Measurements from ENCODE around the gene RNF4. TPM values are rescaled to one million over a fixed set of nuclear protein-coding genes. Genes with fewer than 3 reads are reported as not detected.
"Not testable (repeated sequence)": the region's sequence is repeated elsewhere in the genome, so short reads cannot be mapped to it uniquely, and the experiment has no call there.

Gene RNF4
- total and polyA plus RNA-seq, 10 donors, result 22.0 to 82.5 (median 63.1) TPM

DNA sequence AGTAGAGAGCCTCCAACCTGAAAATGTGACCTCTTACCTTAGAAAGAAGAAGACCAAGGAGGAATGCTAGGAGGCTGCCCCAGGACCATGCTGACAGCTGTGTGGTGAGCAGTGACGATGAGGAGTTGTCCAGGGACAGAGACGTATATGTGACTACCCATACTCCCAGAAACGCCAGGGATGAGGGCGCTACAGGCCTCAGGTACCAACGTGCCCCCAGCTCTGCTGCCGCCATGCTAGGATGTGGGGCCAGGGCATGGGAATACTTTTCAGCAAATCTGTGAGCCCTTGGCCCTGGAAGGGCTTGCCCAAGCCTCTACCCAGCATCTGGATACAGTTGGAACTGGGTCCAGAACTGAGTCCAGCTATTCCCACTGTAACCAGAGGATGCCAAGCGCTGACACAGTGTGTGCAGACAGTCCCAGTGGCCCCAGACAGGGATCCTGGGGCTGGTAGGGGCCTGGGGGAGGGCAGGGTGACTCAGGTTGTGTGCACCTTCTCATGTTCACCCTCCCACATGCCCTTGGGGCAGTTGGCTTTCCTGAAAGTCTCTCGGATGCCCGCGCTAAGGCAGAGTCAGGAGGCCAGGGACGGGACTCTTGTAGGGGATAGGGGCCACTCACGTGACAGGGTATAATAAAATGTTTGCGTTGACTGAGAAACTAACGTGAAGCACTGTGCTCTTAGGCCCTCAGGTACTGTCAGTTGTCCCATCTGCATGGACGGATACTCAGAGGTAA is 43.7 kb downstream of the RNF4 start:
- no peak for DNase-seq
- peak overlapping the region in 5 of 8 donors; percentile 4 to 72 (median 52) for H3K27ac ChIP-seq
- no peaks in the 10 kb centered on the region for H3K27me3 ChIP-seq (replicated peaks in 1 of 7)
- TF ChIP-seq POLR2A (IDR thresholded peaks at IDR 0.05) (no peak), POLR2AphosphoS5 (IDR thresholded peaks at IDR 0.05) (peak in 1 of 3 donors; percentile 26)
- TF ChIP-seq, protein P1, sequence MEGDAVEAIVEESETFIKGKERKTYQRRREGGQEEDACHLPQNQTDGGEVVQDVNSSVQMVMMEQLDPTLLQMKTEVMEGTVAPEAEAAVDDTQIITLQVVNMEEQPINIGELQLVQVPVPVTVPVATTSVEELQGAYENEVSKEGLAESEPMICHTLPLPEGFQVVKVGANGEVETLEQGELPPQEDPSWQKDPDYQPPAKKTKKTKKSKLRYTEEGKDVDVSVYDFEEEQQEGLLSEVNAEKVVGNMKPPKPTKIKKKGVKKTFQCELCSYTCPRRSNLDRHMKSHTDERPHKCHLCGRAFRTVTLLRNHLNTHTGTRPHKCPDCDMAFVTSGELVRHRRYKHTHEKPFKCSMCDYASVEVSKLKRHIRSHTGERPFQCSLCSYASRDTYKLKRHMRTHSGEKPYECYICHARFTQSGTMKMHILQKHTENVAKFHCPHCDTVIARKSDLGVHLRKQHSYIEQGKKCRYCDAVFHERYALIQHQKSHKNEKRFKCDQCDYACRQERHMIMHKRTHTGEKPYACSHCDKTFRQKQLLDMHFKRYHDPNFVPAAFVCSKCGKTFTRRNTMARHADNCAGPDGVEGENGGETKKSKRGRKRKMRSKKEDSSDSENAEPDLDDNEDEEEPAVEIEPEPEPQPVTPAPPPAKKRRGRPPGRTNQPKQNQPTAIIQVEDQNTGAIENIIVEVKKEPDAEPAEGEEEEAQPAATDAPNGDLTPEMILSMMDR (IDR thresholded peaks at IDR 0.05 in 8 of 11, conservative IDR thresholded peaks at IDR 0.05 in 3 of 11), result no peak
- peaks cover 0 to 23% (median 3%) of the 10 kb centered on the region in 6 donors for H3K4me1 ChIP-seq
- 92 to 95% (median 94%) methylated on average over 15 of the region's 15 CpGs for WGBS, 5 donors
- H3K9me3 ChIP-seq, result no peaks in the 10 kb centered on the region
- H3K36me3 ChIP-seq, result peaks cover 4 to 97% (median 74%) of the 10 kb centered on the region in 6 donors
- no peak overlapping the region for H3K4me3 ChIP-seq
- intact Hi-C loops (cut with DNase I; ENCODE audit: low total_unique reads), result no loop called here

DNA sequence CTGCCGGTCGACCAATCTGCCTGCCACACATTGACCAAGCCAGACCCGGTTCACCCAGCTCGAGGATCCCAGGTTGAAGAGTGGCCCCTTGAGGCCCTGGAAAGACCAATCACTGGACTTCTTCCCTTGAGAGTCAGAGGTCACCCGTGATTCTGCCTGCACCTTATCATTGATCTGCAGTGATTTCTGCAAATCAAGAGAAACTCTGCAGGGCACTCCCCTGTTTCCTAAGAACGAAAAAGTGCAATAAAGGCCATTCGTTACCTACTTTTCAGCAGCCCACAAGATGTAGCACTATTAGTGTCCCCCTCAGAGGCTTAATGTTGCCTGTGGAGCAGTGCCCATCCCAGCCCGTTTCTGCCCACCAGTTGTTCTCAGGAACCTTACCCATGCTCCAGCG is 45.3 kb downstream of the RNF4 start:
- WGBS, 5 donors, result 81 to 98% (median 90%) methylated on average over 9 of the region's 9 CpGs
- H3K9me3 ChIP-seq; DNase-seq; intact Hi-C loops (cut with DNase I; ENCODE audit: low total_unique reads); H3K27me3 ChIP-seq (replicated peaks in 1 of 7); H3K4me3 ChIP-seq; H3K27ac ChIP-seq: not testable (repeated sequence)
- H3K36me3 ChIP-seq, result peaks cover 4 to 94% (median 63%) of the 10 kb centered on the region in 6 donors
- H3K4me1 ChIP-seq, result peaks cover 0 to 23% (median 3%) of the 10 kb centered on the region in 6 donors

DNA sequence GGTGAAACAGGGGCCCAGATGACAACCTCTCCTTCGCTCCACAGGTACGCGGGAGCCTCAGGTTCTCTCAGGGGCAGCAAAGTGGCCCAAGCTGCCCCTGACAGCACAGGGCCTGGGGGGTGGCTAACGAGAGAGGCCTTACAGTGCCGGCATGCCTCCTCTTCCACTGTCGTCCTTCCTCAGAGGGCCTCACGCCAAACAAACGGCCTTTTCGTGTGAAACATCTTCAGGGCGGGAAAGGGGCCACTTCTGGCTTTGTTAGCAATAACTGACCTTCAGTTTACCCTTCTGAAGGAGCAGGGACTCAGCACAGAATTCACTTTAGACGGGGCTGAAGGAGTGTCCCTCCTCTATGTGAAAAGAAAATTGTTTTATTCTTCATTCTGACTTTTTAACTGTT is 46.0 kb downstream of the RNF4 start:
- H3K9me3 ChIP-seq; H3K4me3 ChIP-seq; DNase-seq; H3K27me3 ChIP-seq (replicated peaks in 1 of 7); intact Hi-C loops (cut with DNase I; ENCODE audit: low total_unique reads); H3K27ac ChIP-seq: not testable (repeated sequence)
- Histone ChIP-seq H3K36me3 (peaks cover 4 to 94% (median 56%) of the 10 kb centered on the region in 6 donors), H3K4me1 (peaks cover 0 to 21% (median 3%) of the 10 kb centered on the region in 6 donors)
- WGBS, 5 donors, result 87 to 93% (median 90%) methylated on average over 11 of the region's 11 CpGs

DNA sequence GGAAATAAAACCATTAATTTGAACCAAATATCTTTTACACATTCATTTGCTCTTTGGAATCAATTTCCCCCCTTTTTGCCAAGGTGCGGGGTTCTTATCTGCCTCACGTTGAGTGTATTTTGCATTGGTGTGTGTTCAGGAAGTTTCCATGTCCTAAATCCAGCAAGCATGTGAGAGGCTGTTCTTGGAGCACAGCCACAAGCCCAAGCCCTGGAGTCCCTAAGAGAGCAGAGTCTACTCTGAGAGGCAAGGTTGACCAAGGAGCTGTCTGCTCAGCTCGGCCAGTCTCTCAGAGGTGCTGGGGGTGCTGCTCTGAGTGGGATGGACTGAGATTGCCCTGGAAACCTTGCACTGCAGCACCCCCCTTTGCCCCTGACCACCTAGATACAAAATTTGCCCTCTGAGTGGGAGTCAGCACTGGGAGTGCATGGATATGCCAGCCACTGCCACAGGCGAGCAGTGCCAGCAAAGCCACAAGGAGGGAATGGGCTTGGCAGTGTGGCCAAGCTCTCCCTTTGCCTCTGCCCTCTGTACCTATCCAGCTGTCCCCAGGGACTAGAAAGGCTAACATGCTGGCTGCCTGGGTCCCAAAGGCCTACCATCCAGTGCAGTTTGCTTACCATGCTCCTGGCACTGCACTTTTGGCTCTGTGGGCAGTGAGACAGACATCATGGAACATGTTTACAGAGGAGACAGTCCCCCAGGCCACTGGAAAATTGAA is 47.1 kb downstream of the RNF4 start:
- H3K9me3 ChIP-seq, result no peaks in the 10 kb centered on the region
- H3K27me3 ChIP-seq (replicated peaks in 1 of 7), result no peaks in the 10 kb centered on the region
- no peak for DNase-seq
- intact Hi-C loops (cut with DNase I; ENCODE audit: low total_unique reads), result no loop called here
- TF ChIP-seq, protein P1 (IDR thresholded peaks at IDR 0.05 in 8 of 11, conservative IDR thresholded peaks at IDR 0.05 in 3 of 11), result no peak
- TF ChIP-seq POLR2A (IDR thresholded peaks at IDR 0.05), result no peak
- no peak for TF ChIP-seq POLR2AphosphoS5 (IDR thresholded peaks at IDR 0.05)
- peak overlapping the region in 2 of 8 donors; percentile 4 to 38 for H3K27ac ChIP-seq
- peaks cover 4 to 87% (median 50%) of the 10 kb centered on the region in 6 donors for H3K36me3 ChIP-seq
- peaks cover 0 to 10% (median 3%) of the 10 kb centered on the region in 6 donors for H3K4me1 ChIP-seq
- no peak overlapping the region for H3K4me3 ChIP-seq
- 79 to 91% (median 87%) methylated on average over 4 of the region's 4 CpGs for WGBS, 5 donors

DNA sequence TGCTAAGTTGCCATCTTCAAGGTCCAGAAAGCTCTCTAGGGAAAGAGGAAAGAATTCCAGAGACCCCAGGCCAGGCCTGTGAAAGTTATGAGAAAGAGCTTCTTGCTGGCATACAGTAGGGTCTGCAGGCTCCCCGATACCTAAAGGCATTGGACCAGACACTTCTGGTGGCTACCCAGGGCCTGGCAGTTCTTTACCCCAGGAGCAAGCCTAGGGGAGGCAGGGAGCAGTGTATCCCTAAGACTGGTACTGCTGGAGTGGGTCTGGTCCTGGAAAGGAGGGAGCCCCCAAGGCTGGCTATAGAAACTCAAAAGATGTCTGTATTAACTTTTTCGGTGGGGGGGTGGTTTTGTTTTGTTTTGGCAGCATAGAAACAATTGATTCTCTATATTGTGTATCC is 47.7 kb downstream of the RNF4 start:
- H3K9me3 ChIP-seq, result no peaks in the 10 kb centered on the region
- TF ChIP-seq POLR2A (IDR thresholded peaks at IDR 0.05), result no peak
- TF ChIP-seq, protein P1 (IDR thresholded peaks at IDR 0.05 in 8 of 11, conservative IDR thresholded peaks at IDR 0.05 in 3 of 11), result no peak
- no peak for TF ChIP-seq POLR2AphosphoS5 (IDR thresholded peaks at IDR 0.05)
- no peaks in the 10 kb centered on the region for H3K27me3 ChIP-seq (replicated peaks in 1 of 7)
- H3K36me3 ChIP-seq, result peaks cover 4 to 84% (median 50%) of the 10 kb centered on the region in 6 donors
- H3K4me3 ChIP-seq, result no peak overlapping the region
- intact Hi-C loops (cut with DNase I; ENCODE audit: low total_unique reads), result no loop called here
- H3K27ac ChIP-seq, result no peak overlapping the region
- peaks cover 0 to 7% (median 3%) of the 10 kb centered on the region in 6 donors for H3K4me1 ChIP-seq
- no peak for DNase-seq
- WGBS, 5 donors, result 89 to 98% (median 95%) methylated on average over 2 of the region's 2 CpGs

Measured in spleen (tissue), 11 donors.